Caco-2 (cell line): ENCODE data around the gene ZBTB43. TPM values are rescaled to one million over a fixed set of nuclear protein-coding genes. Genes with fewer than 3 reads are reported as not detected.

Experiments used
- total RNA-seq: library from RNA; stranded (reverse); gene quantifications from 2 replicates; pipeline ENCODE4 v1.2.3, GENCODE V29; 2022

ZBTB43 gene
- total RNA-seq, 1 experiment from 2014 or later: 18.5 TPM

Other genes starting within 250 kb of the ZBTB43 start
- 15.5 and 17.0 TPM in 2 replicates for gene LMX1B, start 191.1 kb upstream of the ZBTB43 start, total RNA-seq
- gene ZBTB34, start 55.6 kb downstream of the ZBTB43 start, total RNA-seq: 16.8 and 17.1 TPM in 2 replicates
- 41.5 and 43.9 TPM in 2 replicates for gene RALGPS1, start 109.7 kb downstream of the ZBTB43 start, total RNA-seq